Measurements from ENCODE around the gene CNGA3.

GRCh38 chr2:98380203-98380535 is 33.9 kb downstream of the CNGA3 start:
- TF ChIP-seq CTCF (IDR thresholded peaks at IDR 0.05; ENCODE audit: low read depth, low read length) (no peak), EZH2phosphoT487 (IDR thresholded peaks at IDR 0.05; ENCODE audit: low read depth) (no peak)

Data from OCI-LY3 (cell line).